GM19238 (cell line): Measurements from ENCODE around the gene LMTK3.

Experiments used
- DNase-seq: peaks from one replicate; pipeline ENCODE4 v3.0.0; 2011; ENCODE audit warnings: low spot score; ENCODE audit not compliant: insufficient read length

Gene LMTK3

GRCh38 chr19:48511800-48512503 lies at the start of gene LMTK3:
Gene LMTK3 (minus strand): TSS chr19:48511835. CDS start chr19:48511576, 259 bp downstream.
- no peak for DNase-seq

- DNase-seq, result no peak
Observed at GRCh38 chr19:48561412-48561811, 49.8 kb upstream of the LMTK3 start.

- no peak for DNase-seq
Observed at GRCh38 chr19:48560095-48560530, 48.5 kb upstream of the LMTK3 start.

- no peak for DNase-seq
Observed at GRCh38 chr19:48558018-48558684, 46.5 kb upstream of the LMTK3 start.

- no peak for DNase-seq
Observed at GRCh38 chr19:48556825-48557224, 45.2 kb upstream of the LMTK3 start.

GRCh38 chr19:48556163-48556562 lies 44.5 kb upstream of the LMTK3 start:
- DNase-seq, result no peak

GRCh38 chr19:48554385-48555091 lies 42.9 kb upstream of the LMTK3 start:
- no peak for DNase-seq

- DNase-seq, result no peak
Observed at GRCh38 chr19:48553676-48554384, 42.2 kb upstream of the LMTK3 start.

GRCh38 chr19:48552406-48553322 lies 41.0 kb upstream of the LMTK3 start:
- DNase-seq, result no peak

- no peak for DNase-seq
Observed at GRCh38 chr19:48551437-48552302, 40.0 kb upstream of the LMTK3 start, which contains the start of gene SULT2B1. Gene SULT2B1 (plus strand): TSS chr19:48552172. CDS start chr19:48552253, 81 bp downstream.

GRCh38 chr19:48549380-48549779 lies 37.7 kb upstream of the LMTK3 start:
- no peak for DNase-seq

- no peak for DNase-seq
Observed at GRCh38 chr19:48548253-48548911, 36.7 kb upstream of the LMTK3 start.

GRCh38 chr19:48547722-48548121 lies 36.1 kb upstream of the LMTK3 start:
- DNase-seq, result no peak

- no peak for DNase-seq
Observed at GRCh38 chr19:48544856-48545750, 33.5 kb upstream of the LMTK3 start.

- no peak for DNase-seq
Observed at GRCh38 chr19:48543121-48543710, 31.6 kb upstream of the LMTK3 start.

- DNase-seq, result no peak
Observed at GRCh38 chr19:48541813-48542212, 30.2 kb upstream of the LMTK3 start.

GRCh38 chr19:48540110-48540509 lies 28.5 kb upstream of the LMTK3 start:
- DNase-seq, result no peak
